MV-4-11 (cell line): ENCODE results near the gene ZDHHC21.

ENCODE experiments used
- DNase-seq: peaks from one replicate; lab custom pipeline; 2025; lab: John Stamatoyannopoulos, UW

ZDHHC21 gene

GRCh38 chr9:14693251-14693861 is at the start of gene ZDHHC21:
TSS of gene ZDHHC21 (minus strand) at chr9:14693432. CDS start at chr9:14674340, 19,092 bp downstream.
- DNase-seq: peak; percentile 46

- DNase-seq: no peak
These were observed 48.1 kb upstream of the ZDHHC21 start for GRCh38 chr9:14741369-14741768.

- DNase-seq: no peak
These were observed 39.9 kb upstream of the ZDHHC21 start for GRCh38 chr9:14733133-14733532.

- DNase-seq: no peak
These were observed 38.2 kb upstream of the ZDHHC21 start for GRCh38 chr9:14731294-14731981.

- no peak for DNase-seq
These were observed 37.2 kb upstream of the ZDHHC21 start for GRCh38 chr9:14730461-14730898.

GRCh38 chr9:14723301-14723700 is 30.1 kb upstream of the ZDHHC21 start:
- no peak for DNase-seq

- no peak for DNase-seq
These were observed 29.3 kb upstream of the ZDHHC21 start, which contains the start of gene CER1 for GRCh38 chr9:14722391-14723035. TSS of gene CER1 (minus strand) at chr9:14722733. CDS start at chr9:14722672, 61 bp downstream.

- DNase-seq: no peak
These were observed 26.1 kb upstream of the ZDHHC21 start for GRCh38 chr9:14719231-14719923.

- DNase-seq: no peak
These were observed 21.9 kb upstream of the ZDHHC21 start for GRCh38 chr9:14715102-14715501.

- no peak for DNase-seq
These were observed 20.0 kb upstream of the ZDHHC21 start for GRCh38 chr9:14713187-14713767.

GRCh38 chr9:14710804-14711203 is 17.6 kb upstream of the ZDHHC21 start:
- no peak for DNase-seq

- peak; percentile 81 for DNase-seq
These were observed 13.4 kb upstream of the ZDHHC21 start for GRCh38 chr9:14706530-14707140.

GRCh38 chr9:14705079-14705478 is 11.8 kb upstream of the ZDHHC21 start:
- DNase-seq: no peak

GRCh38 chr9:14704281-14704680 is 11.0 kb upstream of the ZDHHC21 start:
- no peak for DNase-seq

- no peak for DNase-seq
These were observed 9.0 kb upstream of the ZDHHC21 start for GRCh38 chr9:14702200-14702720.

GRCh38 chr9:14692470-14693250 is 572 bp downstream of the ZDHHC21 start:
- DNase-seq: no peak

GRCh38 chr9:14690948-14691730 is 2.1 kb downstream of the ZDHHC21 start:
- DNase-seq: peak; percentile 2

- no peak for DNase-seq
These were observed 6.1 kb downstream of the ZDHHC21 start for GRCh38 chr9:14687042-14687719.

- DNase-seq: no peak
These were observed 7.1 kb downstream of the ZDHHC21 start for GRCh38 chr9:14686168-14686567.
